Suppressor macrophage treated with lipopolysaccharide for 4 hours (primary cell): Measurements from ENCODE around the gene AAR2.

Experiments used
- DNase-seq: peaks from one replicate; pipeline ENCODE4 v3.0.0-alpha.2; 2020

The AAR2 gene, protein sequence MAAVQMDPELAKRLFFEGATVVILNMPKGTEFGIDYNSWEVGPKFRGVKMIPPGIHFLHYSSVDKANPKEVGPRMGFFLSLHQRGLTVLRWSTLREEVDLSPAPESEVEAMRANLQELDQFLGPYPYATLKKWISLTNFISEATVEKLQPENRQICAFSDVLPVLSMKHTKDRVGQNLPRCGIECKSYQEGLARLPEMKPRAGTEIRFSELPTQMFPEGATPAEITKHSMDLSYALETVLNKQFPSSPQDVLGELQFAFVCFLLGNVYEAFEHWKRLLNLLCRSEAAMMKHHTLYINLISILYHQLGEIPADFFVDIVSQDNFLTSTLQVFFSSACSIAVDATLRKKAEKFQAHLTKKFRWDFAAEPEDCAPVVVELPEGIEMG

DNA sequence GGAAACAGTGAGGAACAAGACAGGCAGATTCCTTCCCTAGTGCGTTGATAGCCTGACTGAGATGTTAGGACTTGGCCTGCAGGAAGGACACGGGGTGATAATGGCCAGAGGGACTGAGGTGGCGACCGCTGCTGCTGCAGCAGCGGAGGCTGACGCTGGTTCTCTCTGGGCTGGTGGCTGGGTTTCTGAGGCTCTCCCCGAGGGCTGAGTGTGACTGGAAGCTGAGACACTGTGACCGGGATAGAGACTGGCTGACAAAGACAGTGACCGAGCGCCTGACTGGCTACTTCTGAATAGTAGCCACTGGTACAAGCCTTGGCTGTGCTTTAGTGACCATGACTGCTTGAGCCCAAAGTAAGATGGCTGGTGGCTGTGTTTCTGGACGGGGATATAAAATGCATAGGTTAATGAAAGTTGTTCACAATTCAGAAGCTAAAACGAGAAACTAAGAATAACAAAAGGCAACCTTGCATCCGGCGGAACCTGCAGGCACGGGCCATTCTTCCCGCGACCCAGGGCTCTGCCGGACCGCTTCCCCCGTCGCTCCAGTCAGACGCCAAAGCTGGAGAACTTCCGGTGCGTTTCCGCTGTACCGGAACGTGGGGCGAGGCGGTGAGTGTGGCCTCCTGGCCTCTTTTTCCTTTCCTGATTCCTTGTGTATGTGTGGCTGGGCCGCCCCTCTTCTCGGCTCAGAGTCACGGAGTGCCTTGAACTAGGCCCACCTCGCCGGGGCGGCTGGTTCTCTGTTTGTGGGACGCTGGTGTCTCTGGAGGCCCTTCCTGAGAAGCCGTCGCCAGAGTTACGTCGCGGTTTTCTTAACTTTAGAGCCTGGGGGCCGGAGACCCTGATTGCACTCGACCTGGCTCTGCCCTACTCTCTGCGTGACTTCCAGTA lies at the start of gene AAR2:
TSS of gene AAR2 (plus strand) at position 587 of the 894 bp plus-strand sequence. CDS start 3,391 bp downstream, outside the sequence.
- peak; percentile 88 for DNase-seq

DNA sequence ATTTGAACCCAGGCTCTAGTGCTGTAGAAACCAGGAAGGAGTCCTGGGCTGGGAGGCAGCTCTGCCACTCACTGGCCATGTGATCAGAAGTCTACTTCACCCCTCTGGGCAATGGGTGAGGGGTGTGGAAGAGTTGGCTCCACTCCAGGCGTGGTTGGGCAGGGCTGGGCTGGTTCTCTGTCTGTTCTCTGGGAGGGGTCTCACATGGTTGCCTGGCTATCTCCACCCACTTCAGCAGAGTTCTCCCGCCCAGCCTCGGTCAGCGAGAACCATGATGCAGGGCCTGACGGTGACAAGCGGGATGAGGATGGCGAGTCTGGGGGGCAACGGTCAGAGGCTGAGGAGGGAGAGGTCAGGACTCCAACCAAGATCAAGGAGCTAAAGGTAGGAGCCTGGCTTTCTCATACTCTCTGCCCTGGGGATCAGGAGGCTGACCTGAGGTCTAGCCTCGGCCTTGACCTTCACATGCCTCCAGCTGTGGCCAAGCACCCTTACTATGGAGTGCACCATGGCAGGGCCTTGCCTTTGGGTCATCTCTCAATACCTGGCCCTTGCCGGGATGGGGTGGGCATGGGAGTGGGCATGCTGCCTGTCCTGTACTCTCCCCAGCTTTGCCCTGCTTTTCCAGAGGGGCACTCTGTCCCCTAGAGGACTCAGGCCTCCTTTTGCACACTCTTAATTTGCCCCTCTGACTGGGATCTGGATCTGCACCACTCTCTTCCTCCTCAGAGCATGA lies 42.1 kb upstream of the AAR2 start:
- no peak for DNase-seq

DNA sequence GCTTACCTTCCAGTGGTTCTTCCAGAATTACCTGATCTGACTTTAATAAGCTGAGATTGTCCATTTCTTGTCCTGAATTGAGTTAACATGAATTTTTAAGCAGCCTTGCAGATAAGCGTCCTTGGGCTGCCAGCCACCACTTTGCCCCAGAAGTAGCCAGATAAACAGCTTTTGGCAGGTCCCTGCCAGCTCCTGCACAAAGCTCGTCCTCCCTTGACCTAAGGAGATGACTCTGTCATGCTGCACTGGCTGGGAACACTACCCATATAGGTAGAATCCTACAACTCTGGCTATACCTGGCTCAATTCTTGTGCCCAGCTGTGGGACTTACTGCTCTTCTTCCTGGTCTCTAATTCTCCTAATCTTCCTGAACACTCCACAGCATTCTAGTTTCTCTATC lies 39.6 kb upstream of the AAR2 start:
- DNase-seq = no peak

DNA sequence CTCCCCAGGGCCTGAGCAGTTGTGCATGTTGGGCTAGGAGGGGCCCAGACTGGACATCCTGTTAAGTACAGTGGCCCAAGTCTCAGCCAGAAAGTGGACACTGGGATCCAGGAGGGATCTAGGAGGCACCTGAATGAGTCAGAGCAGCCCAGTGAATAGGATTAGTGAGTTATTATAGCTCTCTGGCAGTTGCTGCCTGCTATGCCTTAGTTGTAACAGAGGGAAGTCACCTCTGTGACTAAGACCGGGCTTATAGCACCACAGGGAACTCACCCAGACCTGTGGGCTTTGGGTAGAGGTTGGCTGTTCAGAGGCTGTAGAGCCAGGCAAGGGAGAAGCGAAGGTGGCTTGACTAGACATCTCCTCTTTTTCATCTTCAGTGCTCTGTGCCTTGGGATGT lies 39.0 kb upstream of the AAR2 start:
- no peak for DNase-seq

DNA sequence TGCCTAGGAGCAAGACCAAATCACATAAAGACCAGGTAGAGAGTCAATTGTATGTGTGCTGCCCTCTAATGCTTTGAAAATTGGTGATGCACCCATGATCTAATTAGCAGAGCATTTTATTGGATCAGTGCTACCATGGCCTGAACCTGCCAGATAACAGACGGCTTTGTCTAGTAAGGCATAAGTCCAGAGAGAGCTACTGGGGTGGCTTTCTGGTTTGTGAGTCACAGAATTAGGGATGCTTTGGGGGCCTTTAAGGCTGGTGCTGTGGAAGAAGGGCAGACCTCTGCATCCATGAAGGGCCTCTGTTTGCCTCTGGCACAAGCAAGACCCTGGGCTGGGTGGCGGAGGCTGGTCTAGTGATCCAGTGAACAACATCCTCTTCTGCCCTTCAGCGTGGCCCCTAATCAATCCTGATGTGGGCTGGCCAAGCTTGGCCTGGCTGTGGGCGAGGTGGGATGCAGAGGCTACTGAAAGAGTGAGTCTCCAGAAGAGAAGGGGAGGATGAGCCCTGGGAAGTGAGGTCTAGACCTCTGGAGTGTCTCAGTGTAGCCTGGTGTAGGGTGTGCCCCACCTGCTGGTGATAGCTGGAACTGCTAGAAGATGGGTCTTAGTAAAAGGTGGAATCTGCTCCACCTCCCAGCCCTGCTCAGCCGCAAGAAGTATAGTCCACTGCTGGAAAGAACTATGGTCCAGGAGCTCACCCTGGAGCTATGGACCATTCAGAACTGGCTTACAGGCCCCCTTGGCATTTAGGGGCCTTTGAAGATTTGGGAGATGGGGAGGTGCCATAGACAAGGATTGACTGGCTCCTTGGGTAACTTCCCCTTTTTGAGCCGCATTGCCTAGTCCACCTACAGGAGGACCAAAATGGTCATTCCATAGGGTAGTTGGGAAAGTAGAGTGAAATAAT lies 36.7 kb upstream of the AAR2 start:
- peak; percentile 79 for DNase-seq

DNA sequence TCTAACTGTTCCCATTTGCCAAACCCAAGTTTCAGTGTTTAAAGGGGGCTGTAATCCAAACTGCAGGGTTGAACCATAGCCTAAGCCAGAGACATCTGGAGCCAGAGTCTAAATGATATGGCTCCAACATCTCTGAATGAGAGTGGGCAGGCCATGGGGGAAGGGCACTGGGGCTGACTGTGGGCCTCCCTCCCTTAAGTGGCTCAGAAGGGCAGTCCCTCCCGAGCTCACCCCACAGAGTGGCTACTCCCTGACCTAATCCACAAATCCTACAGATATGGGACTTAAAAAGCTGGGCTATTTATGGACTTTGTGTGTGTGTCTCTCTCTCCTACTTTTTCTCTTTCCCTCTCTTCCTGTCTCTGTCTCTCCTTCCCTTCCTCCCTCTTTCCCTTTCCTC lies 35.8 kb upstream of the AAR2 start:
- DNase-seq = no peak

DNA sequence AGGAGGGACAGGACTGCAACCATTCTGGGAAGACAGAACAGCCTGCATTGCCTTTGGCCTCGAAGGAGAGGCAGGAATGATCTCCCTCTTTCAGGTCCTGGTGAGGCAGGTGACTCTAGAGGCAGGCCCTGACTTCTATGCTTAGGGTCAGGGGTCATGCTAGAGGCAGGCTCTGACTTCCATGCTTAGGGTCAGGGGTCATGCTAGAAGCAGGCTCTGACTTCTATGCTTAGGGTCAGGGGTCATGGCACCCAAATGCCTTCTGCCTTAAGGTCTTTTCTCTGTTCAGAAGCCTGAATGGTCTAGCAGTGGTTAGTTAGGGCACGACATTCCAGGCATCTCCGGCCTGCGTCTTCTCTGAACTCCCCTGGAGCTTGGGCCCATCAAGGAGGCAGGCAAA lies 35.1 kb upstream of the AAR2 start:
- no peak for DNase-seq

DNA sequence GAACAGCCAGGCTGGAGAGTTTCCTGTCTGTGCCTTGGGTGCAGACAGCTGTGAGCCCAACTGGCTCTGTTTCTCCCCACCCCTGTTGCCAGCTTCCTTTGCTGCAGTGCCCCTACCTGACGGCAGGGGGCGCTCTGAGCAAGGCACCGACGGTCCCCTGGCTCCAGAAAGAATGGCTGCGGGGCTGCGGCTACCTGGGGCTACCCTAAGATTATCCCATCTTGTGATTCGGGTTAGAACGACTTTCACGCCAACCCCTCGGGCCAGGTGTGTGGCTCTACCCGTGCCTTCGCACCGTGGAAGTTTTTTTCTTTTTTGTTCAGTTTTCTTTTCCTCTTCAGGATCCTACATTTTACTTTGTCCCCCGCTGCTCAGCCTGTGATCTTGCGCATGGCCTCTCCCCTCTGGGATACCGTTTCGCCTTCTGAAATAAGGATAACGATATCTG lies 33.4 kb upstream of the AAR2 start:
- DNase-seq = peak; percentile 66

DNA sequence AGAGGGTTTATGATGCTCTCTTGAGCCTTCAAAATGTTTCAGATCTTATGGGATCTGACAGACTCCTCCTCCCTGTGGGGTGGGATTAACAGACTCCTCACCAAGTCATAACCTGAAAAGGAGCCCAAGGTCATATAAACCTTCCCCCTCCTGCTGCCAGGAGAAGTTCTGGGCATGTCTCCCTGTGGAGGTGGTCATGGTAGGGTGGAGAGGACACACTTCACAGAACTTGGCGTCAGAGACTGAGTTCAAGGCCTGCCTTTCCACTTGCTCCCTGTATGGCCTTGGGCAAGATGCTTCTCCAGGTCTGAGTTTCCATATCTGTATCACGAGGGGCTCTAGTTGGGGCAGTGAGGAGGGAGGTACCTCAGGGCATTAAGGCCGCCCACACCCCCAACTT lies 32.4 kb upstream of the AAR2 start:
- DNase-seq = no peak

DNA sequence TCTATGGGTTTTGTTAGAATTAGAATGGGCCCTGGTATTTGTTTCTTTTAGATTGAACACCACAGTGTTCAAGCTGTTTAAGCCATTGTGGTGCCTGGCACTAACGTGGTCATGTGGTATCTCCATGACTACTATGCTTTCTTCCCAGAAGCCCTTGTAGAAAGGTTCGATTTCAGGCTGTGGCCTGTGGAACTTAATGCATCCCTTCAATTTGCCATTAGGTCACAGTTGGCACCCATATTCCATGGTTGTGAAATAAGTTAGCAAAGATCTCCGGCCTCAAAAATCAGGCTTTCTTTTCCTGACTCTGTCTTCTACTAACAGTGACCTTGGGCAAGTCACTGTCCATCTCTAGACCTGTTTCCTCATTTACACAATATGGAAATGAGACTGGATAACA lies 31.3 kb upstream of the AAR2 start:
- no peak for DNase-seq

DNA sequence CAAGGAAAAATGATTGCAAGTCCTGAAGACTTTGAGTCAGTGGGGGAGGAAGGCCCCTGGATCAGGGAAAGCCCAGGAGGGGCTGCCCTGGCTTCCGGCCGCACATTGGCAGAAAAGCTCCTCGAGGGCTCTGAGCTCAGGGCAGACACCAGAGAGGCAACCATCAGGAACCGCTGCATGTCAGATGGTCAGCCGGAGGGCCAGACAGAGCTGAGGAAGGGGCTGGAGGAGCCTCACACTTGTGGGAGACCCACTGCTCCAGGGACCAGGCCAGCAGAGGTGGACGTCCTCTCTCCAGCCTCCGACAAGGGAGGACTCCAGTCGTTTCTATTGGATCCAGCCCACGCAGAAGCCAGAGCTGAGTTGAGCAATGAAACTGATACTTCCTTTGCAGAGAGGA lies 30.2 kb upstream of the AAR2 start:
- no peak for DNase-seq

DNA sequence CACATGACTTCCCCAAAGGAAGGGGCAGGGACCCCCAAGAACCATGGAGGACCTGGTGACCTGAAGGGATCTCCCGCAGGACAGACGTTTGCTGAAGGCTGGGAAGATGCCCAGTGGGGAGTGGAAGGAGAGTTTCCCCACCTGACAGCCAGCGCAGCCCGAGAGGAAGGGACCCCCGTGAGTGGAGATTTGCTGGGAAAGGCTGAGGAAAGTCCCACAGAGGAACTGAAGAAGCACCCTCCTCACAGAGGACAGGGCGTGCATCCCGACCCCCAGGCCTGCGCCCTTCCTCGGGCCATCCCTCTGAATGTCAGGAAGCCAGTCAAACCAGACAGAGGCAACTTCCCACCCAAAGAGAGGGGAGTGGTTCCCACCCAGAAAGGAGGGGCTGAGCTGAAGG lies 29.6 kb upstream of the AAR2 start:
- no peak for DNase-seq

DNA sequence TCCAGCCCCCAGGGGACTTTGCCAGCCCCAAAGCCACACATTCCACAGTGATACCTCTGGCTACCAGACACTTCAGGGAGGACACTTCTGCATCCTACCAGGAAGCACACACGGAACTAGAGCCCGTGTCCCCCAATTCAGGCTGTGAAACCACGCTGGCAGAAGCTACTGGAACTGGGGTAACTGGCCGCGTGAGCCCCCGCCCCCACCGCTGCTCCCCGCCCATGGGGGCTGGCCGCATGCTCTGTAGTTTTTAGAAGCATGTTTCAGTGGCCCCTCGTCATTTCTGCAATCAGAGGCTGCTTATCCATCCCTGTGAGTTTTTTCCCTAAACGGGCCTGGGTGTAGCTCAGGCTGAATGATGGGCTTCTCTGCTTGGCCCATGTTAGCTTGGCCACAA lies 28.7 kb upstream of the AAR2 start:
- no peak for DNase-seq

DNA sequence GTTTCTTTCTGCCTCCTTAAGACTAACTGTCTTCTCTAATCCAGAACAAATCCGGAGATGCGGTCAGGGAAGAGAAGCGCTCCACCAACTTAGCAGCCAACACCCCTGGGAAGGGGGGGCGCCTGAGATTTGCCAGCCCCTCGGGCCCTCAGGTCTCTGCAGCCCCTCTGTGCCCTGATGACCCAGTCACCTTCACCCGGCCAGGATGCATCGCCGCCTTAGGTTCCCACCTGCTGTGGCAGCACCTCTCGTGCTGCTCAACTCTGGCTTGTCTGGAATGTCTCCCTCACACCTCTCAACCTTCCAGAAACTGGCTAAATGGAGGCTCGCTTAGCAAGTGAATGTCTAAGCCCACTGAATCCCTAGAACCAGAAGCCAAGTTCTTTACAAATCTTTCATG lies 28.0 kb upstream of the AAR2 start:
- DNase-seq = no peak

DNA sequence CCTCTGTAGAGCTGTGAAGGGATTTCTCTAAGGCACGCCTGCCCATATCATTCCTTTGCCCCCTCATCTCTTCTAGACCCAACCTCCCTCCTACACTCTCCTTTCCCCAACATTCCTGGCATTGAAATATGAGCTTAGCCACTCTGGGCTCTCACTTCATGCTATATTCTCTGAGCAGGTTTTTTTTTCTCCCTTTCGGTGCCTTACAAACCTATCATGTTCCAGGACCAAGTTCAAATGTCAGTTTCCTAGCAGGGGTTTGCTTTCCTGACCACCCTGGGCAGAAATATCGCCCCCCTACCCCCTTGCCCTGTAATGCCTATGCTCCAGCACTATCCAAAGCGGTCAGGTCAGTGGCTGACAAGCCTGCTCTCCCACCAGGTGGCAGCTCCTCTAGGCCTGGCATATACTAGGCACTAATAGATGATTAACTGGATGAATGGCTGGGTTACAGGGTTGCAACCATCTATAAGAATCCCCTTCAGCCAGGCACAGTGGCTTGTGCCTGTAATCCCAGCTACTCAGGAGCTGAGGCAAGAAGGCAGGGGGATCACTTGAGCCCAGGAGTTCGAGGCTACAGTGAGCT lies 25.7 kb upstream of the AAR2 start:
- no peak for DNase-seq

DNA sequence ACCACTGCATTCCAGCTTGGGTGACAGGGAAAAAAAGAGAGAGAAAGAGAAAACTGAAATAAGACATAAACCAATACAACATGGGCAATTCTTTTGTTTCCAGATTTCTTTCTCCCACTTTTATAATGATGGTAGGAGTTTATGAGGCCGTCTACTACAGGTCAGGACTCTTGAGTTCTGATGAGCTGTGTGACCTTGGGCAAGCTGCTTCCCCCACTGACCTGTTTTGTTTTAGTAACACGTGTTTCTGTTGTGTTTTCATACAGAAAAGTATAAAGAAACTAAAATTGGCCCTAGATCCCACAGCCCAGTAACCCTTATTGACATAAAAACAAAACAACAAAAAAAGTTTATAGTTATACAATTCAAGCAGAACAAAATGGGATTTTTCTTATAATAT lies 22.9 kb upstream of the AAR2 start:
- DNase-seq = no peak

DNA sequence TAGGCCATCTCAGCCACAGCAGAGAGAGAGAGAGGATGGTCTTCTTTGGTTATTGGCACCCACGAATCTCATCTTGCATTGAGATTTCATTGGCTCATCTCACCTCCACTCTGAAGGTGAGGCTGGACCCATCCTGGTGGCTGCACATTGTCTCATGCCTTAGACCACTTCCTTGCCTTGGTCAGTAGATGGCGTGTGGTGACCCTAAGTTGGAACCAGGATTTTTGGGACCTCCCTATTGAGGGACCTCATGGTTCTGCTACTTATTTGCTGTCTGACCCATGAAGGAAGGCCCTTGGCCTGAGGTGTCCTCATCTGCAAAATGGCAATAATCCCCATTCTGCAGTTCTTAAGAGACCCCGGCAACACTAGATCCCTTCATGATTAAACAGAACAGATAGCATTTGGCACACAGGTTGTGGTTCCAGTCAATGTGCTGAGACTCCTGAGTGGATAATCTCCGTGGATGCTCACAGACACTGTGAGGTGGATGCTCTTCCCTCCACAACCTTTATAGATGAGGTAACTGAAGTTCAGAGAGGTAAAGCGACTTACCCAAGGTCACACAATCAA lies 21.5 kb upstream of the AAR2 start:
- peak; percentile 12 for DNase-seq

DNA sequence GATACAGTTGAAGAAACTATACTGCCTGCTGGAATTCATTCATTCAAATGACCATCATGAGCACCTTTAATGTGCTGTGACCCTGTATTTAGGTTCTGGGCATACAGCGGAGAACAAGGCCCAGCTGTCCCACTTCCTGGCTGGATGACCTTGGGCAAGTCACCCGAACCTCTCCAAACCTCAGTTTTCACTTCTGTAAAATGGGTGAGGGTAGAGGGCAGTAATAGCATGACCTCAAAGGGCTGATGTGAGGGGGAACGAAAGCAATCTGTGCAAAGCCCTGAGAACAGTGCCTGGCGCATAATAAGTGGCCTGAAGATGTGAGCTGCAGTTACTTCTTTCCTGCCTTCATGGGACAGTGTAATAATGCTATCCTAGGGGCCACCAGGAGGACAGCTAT lies 20.5 kb upstream of the AAR2 start:
- DNase-seq = no peak

DNA sequence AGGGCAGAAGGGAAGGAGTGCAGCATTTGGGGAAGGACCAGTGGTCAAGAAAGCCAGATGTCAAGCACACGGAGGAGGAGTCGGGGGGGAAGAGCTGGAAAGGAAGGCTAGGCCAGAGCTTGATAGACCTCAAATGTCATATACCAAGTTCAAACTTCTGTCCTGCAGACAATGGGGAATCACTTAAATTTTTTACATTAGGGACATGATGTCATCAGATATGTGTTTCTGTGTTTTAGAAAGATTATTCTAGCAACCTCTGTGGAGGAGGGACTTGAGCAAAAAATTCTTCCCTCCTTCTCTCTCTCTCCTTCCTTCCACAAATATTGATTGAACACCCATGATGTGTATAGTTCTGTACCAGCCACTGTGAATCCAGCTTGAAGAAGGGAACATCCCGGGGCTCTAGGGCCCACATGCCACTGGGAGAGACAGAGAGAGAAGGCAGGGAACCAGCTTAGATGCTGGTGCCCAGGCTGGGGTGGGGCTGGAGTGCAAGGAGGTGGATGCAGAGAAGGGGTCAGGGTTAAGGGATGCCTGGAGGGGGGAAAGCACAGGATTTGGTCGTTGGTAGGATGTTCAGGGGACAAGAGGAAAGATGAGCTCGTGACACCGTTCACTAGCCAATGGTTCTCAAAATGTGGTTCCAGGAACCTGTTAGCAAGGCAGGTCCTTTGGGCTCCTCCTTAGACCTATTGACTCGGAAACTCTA lies 19.8 kb upstream of the AAR2 start:
- no peak for DNase-seq

DNA sequence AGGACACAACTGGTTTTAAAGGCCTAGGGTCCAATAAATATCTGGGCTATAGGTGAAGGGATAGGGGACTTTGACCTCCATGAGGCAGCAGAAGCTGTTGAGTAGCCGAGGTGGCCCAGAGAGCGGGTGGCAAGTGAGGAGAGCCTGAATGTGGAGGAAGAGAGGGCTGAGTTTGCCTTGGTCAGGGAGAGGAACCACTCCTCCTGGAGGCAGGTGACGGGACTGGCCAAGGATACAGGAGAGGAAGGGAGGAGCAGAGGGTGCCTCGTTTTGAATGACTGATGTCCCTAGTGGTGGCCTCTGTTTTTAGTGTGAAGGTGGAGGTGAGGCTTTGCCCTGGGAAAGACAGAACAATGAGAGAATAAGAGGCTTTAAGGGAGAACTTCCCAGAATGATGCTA lies 19.1 kb upstream of the AAR2 start:
- no peak for DNase-seq
